ENCODE results near the gene C19orf12. TPM values are rescaled to one million over a fixed set of nuclear protein-coding genes. Genes with fewer than 3 reads are reported as not detected.

C19orf12 gene
- total RNA-seq, 4 donors from 2014 or later = 118 to 324 (median 167) TPM

DNA sequence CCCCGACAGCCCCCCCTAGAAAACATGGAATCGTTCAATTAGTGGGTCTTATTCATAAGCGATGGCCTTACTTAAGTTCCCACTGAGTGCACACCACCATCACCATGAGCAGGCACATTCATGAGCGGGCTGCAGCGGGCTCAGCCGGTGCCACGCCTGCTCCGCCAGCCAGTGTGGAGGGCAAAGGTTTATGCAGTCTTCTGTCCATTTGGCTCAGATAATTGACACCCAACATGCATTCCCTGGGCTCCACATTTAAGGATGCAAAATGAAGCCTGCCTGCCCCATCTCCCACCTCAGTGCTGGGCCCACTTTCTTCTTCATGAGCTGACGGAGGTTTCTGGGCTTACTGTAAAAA is 12.1 kb downstream of the C19orf12 start:
- TF ChIP-seq, protein P1, sequence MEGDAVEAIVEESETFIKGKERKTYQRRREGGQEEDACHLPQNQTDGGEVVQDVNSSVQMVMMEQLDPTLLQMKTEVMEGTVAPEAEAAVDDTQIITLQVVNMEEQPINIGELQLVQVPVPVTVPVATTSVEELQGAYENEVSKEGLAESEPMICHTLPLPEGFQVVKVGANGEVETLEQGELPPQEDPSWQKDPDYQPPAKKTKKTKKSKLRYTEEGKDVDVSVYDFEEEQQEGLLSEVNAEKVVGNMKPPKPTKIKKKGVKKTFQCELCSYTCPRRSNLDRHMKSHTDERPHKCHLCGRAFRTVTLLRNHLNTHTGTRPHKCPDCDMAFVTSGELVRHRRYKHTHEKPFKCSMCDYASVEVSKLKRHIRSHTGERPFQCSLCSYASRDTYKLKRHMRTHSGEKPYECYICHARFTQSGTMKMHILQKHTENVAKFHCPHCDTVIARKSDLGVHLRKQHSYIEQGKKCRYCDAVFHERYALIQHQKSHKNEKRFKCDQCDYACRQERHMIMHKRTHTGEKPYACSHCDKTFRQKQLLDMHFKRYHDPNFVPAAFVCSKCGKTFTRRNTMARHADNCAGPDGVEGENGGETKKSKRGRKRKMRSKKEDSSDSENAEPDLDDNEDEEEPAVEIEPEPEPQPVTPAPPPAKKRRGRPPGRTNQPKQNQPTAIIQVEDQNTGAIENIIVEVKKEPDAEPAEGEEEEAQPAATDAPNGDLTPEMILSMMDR (IDR thresholded peaks at IDR 0.05; ENCODE audit: low read depth) = no peak

DNA sequence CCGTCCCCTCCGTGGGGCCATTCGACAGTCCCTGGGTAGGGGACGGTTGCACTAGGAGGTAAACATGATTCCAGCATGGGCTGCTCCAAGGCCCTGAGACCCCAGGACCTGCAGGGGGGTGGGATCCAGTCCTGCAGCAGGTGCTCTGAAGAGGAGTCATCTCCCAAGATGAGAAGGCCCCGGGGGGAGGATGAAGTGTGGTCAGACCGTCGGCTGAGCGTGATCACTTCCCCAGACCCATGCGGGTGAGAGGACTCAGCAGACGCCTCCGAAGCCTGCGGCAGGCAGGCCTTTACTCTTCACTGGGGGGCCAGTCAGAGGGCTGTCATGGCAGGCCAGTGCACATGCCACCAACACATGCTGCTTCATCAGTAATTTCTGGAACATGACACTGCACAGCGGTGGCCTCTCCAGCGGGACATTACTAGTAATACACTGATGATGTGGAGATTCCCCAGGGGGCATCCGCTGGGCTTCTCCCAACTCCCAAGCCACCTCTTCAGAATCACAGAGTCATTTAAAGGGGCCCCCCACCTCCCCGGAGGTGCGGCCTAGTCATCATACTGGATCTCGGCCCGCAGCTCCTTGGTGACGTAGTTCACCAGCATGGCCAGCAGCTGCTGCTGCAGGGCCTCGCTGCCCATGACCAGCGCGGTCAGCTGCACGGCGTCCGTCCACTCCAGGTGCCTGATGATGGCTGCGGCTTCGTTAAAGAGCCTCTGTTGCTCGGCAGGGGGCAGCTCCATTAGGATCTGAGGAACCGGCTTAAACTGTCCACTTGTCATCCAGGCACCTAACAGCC is 12.7 kb downstream of the C19orf12 start:
- TF ChIP-seq, protein P1 (IDR thresholded peaks at IDR 0.05; ENCODE audit: low read depth) = no peak

DNA sequence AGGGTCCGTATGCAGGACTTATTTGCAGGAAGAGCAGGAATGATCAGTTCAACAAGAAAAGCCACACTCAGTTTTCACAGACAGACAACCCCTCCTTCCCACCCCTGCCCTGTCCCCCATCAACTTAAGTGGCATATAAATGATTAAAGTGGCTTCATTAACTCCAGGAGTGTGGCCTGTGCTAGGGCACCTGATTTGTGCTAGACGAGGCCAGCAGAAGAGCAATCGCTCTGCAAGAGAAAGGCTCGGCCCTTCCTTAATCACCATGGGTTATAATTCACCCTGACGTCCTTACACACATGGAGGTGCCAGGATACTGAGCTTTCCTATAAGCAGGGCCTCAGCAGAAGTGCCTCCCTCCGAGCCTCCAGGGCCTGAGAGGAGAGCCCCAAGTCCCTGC is 14.6 kb downstream of the C19orf12 start:
- TF ChIP-seq, protein P1 (IDR thresholded peaks at IDR 0.05; ENCODE audit: low read depth) = no peak

DNA sequence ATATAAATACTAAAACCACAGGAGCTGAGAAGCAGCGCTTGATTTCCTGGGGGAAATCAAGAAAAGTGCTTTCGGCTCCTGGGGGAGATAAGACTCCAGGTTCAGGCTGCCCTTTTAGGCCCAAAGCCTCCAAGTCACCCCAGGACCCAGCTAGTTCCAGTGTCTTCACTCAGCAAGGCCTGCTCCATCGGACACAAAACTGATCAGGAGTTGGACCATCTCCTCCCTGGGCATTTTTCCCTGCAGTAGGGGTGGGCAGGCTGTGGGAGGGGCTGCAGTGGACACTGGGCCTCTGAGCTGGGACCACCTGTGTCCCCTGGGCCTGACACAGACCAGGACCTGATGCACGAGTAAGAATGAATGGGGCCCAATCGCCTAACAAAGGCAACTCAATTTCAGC is 15.2 kb downstream of the C19orf12 start:
- TF ChIP-seq, protein P1 (IDR thresholded peaks at IDR 0.05; ENCODE audit: low read depth) = no peak

DNA sequence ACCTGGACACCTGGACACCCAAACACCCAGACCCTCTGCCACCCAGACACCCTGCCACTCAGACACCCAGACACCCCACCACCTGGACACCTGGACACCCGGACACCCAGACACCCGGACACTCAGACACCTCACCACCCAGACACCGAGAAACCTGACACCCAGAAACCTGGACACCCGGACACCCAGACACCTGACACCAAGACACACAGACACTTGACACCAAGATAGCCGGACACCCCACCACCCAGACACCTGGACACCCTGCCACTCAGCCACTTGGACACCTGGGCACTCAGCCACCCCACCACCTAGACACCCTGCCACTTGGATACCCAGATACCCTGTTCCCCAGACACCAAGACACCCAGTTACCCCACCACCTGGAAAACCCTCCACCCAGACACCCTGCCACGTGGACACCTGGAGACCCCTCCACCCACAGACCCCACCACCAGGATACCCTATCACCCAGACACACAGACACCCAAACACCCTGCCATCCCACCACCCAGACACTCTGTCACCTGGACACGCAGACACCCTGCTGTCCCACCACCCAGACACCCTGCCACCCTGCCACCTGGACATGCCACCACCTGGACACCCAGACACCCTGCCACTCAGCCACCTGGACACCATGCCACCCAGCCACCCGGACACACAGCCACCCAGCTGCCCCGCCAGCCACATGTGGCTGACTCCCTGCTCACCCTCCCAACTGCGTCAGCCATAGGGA is 17.4 kb downstream of the C19orf12 start:
- TF ChIP-seq, protein P1 (IDR thresholded peaks at IDR 0.05; ENCODE audit: low read depth) = no peak

DNA sequence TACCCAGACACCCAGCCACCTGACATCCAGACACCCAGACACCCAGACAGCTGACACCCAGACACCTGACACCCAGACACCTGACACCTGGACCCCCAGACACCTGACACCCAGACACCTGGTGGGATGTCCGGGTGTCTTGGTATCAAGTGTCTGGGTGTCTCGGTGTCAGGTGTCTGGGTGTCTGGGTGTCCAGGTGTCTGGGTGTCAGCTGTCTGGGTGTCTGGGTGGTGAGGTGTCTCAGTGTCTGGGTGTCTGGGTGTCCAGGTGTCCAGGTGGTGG is 18.6 kb downstream of the C19orf12 start:
- TF ChIP-seq, protein P1 (IDR thresholded peaks at IDR 0.05; ENCODE audit: low read depth) = no peak

DNA sequence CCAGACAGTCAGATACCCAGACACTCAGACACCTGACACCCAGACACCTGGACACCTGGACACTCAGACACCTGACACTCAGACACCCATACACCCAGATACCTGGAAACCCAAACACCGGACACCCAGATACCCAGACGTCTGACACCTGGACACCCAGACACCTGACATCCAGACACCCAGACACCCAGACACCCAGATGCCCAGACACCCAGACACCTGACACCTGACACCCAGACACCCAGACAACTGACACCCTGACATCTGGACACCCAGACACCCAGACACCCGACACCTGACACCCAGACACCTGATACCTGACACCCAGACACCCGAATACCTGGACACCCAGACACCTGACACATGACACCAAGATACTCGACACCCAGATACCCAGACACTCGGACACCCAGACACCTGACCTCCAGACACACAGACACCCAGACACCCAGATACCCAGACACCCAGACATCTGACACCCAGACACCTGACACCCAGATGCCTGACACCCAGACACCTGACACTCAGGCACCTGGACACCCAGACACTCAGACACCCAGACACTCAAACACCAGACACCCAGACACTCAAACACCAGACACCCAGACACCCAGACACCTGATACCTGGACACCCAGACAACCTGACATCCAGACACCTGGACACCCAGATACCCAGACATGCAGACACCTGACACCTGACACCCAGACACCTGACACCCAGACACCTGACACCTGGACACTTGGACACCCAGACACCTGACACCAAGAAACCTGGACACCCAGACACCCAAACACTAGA is 19.1 kb downstream of the C19orf12 start:
- TF ChIP-seq, protein P1 (IDR thresholded peaks at IDR 0.05; ENCODE audit: low read depth) = no peak
